HG03159 (cell line): ENCODE measurements around the gene ZNF853.

Experiments used
- ATAC-seq: cut with Tn5 transposase; IDR thresholded peaks from one replicate; pipeline ENCODE4 v1.9.1; 2021; ENCODE audit warnings: mild to moderate bottlenecking, moderate library complexity; ENCODE audit not compliant: unreplicated experiment

Gene ZNF853

DNA sequence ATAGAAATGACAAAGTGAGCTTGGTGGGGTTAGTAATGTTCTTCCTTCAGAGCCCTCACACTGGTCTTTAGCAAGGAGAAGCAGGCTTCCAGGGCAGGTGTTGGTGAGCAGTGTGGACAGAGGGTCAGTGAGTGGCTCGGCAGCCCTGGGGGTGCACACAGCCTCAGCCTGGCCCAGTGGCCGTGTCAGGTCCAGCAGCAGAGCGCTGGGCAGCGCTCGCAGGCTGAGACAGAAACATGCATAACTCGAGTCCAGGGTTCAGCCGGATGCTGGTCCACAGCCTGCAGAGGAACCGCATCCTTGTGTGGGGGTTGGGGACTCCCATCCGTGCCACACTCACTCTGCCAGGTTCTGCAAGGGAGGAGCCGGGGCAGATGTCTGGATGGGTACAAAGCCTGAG is 11.0 kb upstream of the ZNF853 start:
- ATAC-seq: no peak

DNA sequence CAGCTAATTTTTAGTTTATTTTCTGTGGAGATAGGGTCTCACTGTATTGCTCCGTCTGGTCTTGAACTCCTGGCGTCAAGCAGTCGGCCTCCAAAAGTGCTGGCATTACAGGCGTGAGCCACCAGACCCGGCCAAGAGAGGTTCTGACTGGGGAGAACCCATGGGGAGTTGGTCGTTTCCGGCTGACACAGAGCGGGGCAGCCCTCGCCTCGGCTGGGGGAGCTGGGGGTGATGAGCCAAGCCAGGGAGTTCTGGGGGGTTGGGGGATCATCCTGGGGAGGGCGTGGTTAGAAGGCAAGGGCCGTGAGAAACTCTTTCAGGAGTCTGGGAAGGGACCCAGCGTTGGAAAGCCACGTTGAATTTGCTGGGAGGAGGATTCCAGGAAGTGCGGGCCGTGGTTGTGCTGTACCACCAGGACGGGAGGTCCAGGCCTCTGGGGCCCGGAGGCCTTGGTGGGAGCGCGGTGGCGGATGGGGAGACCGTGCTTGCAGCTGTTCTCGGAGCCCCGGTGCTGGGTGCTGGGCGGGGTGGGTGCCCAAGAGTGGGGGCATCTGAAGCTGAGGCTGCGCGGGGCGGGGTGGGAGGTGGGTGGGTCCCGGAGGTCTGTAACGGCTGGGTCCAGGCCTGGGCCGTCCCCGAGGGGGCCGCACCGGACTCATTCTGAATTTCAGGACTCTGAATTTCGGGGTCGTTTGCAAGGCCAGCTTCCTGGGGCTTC is 8.4 kb upstream of the ZNF853 start:
- ATAC-seq: no peak

DNA sequence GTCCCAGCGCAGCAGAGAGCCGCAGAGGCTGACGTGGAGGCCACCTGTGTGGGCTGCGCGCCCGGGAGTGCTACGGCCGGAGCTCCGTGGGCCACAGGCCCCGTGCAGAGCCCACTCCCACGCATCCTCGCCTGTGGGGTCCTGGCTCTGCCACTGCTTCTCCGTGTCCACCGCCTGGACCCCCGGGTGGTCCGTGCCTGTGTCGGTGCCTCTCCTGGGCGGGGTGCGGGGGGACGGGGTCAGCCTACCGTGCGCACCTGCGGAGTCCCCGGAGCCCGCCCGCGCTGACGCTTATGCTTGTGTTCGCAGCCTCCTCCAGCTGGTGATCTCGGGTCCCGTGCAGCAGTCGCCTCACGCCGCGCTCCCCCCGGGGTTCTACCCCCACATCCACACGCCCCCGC is 7.8 kb upstream of the ZNF853 start:
- no peak for ATAC-seq

DNA sequence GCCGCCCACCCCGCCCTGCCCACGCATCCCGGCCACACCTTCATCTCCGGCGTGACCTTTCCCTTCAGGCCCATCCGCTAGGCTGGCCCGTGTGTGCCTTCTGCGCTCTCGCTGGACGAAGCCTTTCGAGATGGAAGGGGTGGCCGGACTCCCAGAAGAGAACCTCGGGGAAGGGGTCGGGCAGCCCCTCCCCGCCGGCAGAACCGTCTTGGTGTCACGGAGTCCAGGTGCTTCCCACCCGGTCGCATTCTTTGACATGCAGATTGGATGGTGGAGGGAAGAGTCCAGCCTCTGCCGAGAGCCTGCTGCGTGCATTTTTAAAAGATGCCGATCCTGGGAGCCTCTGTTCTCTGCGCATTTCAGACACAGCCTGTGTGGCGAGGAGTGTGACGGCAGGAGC is 7.3 kb upstream of the ZNF853 start:
- no peak for ATAC-seq

DNA sequence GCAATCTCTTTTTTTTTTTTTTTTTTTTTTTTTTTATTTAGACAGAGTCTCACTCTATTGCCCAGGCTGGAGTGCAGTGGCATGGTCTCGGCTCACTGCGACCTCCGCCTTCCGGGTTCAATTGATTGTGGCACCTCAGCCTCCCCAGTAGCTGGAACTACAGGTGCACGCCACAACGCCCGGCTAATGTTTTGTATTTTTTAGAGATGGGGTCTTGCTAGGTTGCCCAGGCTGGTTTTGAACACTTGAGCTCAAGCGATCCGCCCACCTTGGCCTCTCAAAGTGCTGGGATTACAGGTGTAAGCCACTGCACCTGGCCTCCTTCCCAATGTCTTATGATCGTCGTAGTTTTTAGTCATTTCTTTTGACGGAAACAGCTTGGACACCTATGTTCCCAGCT is 6.6 kb upstream of the ZNF853 start:
- no peak for ATAC-seq

DNA sequence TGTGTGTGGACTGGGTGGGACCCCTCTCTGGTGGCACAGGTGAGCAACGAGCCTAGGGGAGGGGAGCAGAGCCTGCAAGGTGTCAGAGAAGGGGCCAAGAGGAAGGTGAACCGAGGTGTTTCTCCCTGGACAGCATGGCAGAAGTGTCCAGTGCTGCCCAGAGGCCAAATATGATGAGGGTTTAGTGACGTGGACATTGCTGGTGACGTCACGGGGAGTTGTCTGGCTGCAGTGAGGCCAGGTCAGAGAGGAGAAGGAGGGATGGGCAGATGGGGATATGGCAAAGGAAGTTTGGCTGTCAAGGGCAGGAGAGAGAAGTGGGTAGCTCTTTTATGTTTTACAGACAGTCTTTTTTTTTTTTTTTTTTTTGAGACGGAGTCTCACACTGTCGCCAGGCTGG is 2.6 kb upstream of the ZNF853 start:
- no peak for ATAC-seq

DNA sequence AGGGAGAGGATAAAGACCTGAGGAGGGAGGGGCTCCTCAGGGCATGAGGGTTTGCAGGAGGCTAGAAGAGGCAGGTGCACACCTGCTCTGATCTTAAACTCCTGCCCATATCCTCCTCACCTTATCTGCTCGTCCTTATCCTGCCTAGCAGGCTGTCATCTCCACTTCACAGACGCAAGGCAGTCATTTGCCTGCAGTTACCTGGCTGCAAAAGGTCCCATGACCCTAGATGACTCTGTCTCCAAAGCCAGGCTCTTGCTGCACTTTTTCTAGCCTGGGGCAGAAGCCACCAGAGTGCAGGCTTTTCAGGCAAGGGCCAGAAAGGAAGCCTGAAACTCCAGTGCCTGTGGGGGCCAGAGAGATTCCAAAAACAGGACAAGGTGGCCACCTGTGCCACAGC is 1.7 kb upstream of the ZNF853 start:
- no peak for ATAC-seq

DNA sequence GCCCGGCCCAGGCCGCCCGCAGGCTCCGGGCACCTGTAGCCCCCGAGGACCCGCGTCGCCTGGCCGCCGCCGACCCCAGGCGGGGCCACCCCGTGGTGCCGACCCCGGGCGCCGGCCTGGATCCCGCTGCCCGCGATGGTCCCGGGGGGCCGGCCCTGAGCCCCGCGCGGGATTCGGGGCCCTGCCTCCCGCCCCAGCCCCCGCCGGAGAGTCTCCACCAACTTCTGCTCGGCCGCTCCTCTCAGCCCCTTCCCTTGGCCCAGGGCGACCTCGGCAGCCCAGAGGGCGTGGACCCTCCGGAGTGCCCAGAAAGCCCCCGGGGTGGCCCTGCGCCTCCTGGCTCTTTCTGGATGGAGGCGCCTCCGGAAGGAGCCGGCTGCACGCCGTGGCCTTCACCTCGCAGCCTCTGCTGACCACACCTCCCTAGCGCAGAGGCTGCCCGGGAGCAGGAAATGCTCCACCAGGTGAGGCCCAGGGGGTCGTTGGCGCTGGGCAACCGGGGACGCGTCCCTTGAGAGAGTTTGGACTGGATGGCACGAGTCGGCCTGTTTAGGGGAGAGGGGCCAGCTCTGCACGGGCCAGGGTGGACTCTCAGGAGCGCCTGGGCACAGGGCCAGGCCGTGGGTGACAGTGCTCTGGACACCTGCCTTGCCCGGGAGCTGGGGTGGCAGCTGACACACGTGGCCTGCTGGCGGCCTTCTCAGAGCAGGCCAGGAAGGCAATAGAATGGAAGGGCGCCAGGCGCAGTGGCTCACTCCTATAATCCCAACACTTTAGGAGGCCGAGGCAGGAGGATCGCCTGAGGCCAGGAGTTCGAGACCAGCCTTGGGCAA is 529 bp downstream of the ZNF853 start:
- no peak for ATAC-seq

DNA sequence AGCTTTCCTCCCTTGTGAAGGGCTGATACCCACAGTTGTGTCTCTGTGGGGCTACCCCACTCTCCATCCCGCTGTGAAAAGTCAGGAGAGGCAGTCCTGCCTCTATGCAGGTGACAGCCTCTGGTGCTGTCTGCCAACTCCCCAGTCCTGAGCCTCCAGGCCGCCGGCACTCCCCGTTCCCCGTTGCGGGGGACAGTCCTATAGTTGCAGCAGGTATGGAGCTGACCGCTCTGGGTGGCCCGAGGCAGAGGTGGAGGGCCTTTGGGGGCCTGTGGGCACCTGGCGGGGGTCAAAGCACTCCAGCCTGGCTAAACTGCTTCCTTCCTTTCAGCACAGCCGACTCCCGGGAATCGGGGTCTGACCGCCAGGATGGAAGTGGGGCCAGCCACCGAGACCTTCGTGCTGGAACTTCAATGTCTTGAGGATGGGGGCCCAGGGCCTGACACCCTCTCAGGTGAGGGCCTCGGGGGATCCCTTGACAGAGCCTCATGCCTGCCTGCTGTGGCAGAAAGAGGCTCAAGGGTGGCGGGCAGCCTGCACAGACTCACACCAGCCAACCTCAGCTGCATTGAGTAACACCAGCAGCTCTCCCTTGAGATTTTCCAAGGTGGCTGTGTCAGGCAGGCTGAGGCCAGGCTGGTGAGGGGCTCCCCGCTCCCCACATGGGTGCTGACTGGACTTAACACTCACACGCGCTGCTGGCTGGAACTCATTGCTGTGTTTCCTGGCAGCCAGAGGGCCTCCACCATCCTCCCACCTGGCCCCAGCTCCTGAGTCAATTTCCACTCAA is 1.6 kb downstream of the ZNF853 start:
- ATAC-seq: no peak

DNA sequence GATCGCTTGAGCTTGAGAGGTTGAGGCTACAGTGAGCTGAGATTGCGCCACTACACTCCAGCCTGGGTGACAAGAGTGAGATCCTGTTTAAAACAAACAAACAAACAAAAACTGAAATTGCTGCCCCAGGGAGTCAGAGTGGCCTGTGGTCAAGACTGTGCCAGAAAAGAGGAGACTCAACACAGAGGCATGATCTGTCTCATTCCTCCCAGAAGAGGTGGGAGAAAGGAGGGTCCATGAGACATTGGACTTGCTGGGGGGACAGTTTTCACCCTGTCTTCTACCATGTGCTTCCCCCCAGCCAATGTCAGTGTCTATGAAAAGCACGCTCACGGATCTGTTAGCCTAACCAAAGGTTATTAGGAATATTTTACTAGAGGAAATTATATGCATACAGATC is 3.2 kb downstream of the ZNF853 start:
- no peak for ATAC-seq

DNA sequence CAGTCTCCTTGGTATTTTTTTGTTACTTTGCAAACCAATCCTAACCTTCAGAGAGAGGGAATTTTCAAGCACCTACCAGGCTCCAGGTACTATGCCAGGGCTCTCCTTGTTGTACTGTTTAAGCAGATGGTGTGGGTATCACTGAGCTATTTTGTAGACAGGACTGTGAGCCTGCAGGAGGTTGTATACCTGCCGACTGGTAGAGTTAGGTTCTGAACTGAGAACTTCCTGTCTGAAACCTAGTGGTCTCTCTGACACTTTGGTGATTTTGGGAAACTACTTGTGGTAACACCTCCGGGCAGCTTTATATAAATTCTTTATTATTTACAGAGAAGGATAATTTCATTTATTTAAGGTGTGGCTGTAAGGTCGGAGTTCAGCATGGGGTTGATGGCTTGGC is 4.6 kb downstream of the ZNF853 start:
- no peak for ATAC-seq

DNA sequence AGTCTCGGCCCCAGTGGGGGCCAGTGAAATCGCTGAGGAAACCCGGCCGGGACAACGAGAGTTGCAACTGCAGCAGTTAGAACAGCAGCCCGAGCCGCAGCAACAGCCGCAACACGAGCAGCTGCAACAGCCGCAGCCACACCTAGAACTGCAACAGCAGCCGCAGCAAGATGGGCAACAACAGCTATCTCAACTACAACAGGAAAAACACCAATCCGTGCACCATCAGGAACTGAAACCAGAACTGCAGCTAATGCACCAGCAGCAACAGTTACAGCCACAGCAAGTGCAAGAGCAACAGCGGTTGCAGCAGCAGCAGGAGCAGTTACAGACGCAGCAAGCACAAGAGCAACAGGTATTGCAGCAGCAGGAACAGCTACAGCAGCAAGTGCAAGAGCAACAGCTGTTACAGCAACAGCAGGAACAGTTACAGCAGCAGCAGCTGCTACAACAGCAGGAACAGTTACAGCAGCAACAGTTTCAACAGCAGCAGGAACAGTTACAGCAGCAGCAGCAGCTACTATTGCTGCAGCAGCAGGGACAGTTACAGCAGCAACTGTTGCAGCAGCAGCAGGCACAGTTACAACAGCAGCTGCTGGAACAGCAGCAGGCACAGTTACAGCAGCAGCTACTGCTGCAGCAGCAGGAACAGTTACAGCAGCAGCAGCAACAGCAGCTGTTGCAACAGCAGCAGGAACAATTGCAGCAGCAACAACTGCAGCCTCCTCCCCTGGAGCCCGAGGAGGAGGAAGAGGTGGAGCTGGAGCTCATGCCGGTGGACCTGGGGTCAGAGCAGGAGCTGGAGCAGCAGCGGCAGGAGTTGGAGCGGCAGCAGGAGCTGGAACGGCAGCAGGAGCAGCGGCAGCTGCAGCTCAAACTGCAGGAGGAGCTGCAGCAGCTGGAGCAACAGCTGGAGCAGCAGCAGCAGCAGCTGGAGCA is 6.1 kb downstream of the ZNF853 start:
- ATAC-seq: no peak

DNA sequence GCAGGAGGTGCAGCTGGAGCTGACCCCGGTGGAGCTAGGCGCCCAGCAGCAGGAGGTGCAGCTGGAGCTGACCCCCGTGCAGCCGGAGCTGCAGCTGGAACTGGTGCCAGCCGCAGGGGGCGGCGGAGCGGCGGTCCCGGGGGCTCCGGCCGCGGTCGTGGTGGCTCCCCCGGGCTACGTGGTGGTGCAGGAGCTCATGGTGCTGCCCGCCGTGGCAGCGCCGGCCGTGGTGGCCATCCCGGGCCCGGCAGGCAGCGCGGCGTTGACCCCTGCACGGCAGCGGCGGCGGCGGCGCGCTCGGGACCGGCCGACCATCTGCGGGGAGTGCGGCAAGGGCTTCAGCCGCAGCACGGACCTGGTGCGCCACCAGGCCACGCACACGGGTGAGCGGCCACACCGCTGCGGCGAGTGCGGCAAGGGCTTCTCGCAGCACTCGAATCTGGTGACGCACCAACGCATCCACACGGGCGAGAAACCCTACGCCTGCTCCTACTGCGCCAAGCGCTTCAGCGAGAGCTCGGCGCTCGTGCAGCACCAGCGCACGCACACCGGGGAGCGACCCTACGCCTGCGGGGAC is 6.8 kb downstream of the ZNF853 start:
- no peak for ATAC-seq

DNA sequence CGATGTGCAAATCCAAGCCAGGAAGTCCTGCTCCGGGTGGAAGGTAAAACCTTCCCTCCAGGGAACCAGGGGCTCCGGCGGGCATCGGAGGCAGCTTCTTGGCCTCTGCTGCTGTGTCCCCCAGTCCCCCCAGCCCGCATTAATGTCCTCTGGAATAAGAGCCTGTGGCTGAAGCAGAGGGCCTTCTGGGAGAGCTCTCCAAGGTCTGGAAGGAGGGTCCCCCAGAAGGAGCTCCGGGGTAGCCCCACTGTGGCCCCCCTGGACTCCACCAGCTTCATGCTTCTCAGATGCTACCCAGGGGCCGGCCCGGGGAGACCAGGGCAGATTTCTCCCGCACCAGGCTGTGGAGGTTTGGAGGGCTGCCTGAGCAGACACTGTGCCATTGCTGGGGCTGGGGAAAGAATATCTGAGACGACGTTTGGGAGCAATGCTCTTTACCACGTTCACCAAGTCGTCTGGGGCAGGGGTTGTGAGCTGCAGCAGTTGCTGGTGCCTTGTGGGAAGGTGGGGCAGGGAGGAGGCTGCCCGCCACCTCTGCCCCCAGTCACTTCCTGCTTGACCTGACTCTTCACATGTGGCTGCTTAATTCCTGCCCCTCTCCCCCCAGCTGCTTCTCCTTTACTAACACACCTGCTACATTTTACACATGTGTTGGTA is 8.3 kb downstream of the ZNF853 start:
- ATAC-seq: no peak

DNA sequence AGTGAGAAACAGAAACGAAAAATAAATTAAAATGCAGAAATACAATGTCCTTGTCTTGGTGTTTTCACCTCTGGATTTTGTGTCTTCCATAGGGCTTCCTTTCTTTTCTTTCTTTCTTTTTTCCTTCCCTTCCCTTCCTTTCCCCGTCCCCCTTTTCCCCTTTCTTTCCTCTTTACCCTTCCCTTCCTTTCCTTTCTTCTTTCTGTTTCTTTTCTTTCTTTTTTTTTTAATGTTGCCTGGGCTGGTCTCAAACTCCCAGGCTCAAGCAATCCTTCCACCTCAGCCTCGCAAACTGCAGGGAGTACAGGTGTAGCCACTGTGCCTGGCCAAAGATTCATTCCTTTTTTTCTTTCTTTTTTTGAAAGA is 8.8 kb downstream of the ZNF853 start:
- ATAC-seq: no peak

DNA sequence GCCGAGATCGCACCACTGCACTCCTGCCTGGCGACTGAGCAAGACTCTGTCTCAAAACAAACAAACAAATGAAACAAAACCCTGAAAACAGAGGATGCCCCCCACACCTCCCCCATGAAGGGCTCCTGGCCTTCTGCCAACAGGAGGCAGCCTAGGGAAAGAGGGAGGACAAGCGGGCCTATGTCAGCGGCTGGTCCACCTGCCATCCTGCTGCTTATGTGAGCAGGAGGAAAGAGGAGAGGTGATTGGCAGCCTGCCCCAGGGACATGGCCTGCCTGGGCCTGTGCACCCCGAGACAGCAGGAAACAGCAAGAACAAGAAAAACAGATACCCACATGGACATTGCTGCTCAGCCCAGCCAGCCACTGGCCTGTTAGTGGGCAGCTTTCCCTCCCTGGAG is 12.6 kb downstream of the ZNF853 start:
- no peak for ATAC-seq

DNA sequence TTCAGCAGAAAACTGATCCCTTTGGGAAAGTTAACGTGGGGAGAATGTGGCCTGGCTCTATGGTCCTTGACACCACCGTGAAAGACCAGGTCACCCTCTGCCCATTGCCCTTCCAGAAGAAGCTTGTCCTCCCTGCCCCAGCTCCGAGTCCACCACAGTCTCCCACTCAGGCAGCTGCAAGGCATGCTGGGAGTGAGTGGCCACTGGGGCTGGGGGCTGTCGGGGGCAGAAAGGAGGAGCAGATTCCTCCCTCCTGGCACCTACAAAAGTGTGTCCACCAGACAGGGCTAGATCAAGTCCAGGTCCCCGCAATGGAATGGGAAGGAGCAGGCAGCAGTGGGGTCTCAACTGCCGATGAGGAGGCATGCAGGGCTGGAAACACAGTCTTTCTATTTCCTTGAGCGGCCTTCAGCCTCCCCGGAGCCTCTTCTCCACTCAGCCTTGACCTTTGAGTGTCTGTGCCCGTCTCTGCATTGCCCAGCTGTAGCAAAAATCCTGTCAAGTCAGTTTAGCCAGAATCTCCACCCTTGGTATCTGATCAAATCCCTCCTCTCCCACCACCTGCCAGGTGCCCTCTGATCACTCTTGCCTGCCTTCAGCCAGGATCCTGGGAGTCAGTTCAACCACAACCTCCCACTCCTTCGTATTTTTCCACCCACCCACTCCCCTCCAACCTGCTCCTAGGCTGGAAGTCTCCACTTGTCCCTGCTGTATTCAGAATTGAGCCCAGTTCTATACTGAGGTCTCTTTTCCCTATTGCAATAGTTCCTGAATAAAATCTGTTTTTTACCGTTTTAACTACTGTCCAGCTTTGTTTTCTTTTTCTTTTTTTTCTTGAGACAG is 14.8 kb downstream of the ZNF853 start:
- no peak for ATAC-seq

DNA sequence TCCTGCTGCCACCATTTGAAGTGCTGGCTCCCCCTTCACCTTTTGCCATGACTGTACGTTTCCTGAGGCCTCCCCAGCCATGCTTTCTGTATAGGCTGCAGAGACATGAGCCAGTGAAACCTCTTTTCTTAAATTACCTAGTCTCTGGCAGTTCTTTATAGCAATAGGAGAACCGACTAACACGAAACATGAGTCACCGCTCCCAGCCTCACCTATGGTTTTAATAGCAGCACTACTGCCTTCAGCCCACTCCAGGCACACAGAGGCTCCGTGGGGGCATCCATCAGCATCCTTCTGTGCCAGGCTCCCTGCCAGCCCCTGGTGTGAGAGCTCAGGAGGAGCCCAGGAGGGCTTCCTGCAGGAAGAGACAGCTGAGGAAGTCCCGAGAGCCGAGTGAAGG is 16.2 kb downstream of the ZNF853 start:
- no peak for ATAC-seq

DNA sequence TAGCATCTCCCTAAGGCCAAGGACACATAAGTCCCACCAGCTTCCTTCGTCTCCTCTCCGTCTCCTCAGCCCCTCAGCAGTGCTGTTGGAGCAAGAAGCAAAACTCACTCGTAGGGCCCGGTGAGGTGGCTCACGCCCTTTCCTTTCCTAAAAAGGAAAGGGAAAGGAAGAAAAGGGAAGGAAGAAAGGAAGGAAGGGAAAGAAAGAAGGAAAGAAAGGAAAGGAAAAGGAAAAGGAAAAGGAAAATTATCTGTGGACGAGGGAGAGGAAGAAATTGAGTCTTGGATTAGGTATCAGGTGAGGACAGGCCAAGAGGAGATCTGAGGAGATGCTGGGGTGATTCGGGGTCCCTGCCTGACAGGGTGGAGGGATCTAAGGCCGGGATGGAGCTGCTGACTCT is 18.6 kb downstream of the ZNF853 start:
- no peak for ATAC-seq
